AG09309 (cell line): ENCODE results near the gene APIP.

Source experiments
- DNase-seq: peaks from one replicate; pipeline ENCODE4 v3.0.0-alpha.2; 2010; ENCODE audit warnings: low read depth
- H3K4me3 ChIP-seq: 2 replicates; pipeline ENCODE4 v1.5.1; 2011; ENCODE audit warnings: mild to moderate bottlenecking, low read depth, low read length, moderate library complexity; ENCODE audit not compliant: control insufficient read depth
- TF ChIP-seq, protein P1 (sequence below): IDR thresholded peaks from 2 replicates; pipeline ENCODE4 v1.5.1; 2011; ENCODE audit warnings: mild to moderate bottlenecking, low read depth, low read length, inconsistent platforms; ENCODE audit not compliant: insufficient read depth, control insufficient read depth; ENCODE audit errors: missing control alignments

The APIP gene

GRCh38 chr11:34860034-34860433 lies 56.1 kb downstream of the APIP start:
- TF ChIP-seq, protein P1, sequence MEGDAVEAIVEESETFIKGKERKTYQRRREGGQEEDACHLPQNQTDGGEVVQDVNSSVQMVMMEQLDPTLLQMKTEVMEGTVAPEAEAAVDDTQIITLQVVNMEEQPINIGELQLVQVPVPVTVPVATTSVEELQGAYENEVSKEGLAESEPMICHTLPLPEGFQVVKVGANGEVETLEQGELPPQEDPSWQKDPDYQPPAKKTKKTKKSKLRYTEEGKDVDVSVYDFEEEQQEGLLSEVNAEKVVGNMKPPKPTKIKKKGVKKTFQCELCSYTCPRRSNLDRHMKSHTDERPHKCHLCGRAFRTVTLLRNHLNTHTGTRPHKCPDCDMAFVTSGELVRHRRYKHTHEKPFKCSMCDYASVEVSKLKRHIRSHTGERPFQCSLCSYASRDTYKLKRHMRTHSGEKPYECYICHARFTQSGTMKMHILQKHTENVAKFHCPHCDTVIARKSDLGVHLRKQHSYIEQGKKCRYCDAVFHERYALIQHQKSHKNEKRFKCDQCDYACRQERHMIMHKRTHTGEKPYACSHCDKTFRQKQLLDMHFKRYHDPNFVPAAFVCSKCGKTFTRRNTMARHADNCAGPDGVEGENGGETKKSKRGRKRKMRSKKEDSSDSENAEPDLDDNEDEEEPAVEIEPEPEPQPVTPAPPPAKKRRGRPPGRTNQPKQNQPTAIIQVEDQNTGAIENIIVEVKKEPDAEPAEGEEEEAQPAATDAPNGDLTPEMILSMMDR: no peak
- no peak overlapping the region for H3K4me3 ChIP-seq
- DNase-seq: no peak

DNA sequence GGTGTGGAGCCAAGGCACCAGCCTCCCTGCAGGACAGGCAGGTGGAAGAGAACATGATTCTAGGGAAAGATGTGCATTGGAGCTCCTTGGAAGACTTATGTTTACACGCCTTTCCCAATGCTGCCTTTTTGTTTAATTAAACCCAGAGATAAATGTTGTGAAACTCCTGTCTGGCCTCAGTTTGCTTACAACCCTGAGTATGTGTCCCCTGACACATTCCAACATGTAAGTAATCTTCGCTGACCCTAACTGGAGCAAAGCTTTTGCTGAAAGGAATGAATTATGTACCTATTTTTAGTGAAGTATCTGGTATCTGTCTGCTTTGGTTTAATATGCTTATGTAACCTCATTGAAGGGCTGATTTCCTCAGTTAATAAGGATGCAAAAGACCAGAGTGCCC lies 56.7 kb downstream of the APIP start:
- no peak for DNase-seq
- no peak overlapping the region for H3K4me3 ChIP-seq
- TF ChIP-seq, protein P1: no peak

GRCh38 chr11:34857463-34857862 lies 58.7 kb downstream of the APIP start:
- TF ChIP-seq, protein P1: no peak
- no peak overlapping the region for H3K4me3 ChIP-seq
- no peak for DNase-seq

DNA sequence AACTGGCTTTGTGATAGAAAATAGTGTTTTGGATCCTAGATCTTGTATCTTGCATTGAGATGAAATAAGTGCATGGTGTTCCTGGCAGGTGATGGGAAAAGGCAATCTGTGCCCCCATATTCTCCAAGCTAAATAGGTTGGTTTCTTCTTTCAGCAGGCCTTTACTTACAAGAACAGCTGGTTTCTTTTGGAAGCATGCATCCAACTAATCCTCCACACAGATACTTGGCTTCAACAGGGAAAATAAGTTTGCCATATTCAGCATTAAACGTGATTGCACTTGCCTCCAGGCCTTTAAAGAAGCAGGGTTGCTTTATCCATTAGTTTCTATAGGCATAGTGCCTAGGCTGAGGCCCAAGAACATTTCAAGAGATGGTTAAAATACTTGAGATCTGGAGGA lies 59.9 kb downstream of the APIP start:
- TF ChIP-seq, protein P1: no peak
- DNase-seq: no peak
- no peak overlapping the region for H3K4me3 ChIP-seq

- no peak overlapping the region for H3K4me3 ChIP-seq
- no peak for DNase-seq
- TF ChIP-seq, protein P1: no peak
Measured at GRCh38 chr11:34855754-34856095, 60.5 kb downstream of the APIP start.

DNA sequence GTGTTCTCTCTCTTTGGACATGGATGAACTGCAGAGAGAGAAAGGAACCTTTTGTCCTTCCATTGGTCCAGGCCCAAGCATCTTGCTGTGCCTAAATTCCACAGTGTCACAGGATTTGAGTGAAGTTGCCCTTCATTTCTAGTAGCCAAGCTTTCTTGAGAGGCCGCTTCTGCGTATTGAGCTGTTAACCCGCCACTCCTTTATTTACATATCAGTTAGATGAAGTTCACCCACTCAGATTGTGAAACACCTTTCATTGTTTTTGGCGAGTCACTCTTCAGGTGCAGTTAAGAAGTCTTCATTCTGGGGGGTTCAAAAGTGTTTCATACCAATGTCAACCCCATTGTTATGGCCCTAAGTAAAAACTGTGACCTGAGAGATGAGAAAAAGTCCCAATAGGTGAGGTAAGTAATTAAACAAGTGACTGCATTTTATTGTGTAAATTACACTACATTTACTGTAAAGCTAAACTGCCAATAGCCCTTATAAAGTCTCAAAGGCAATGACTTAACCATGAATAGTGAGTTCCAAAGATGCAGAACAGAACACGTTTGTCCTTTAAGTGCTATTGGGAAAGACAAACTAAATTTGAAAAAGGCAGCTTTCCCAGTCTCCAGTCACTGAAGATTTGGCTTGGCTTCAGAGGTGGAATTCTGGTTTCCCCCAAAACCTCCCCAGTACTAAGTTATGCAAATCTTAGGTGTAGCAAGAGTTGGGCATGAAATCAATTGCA lies 61.0 kb downstream of the APIP start:
- no peak for DNase-seq
- TF ChIP-seq, protein P1: no peak
- no peak overlapping the region for H3K4me3 ChIP-seq
